HepG2 (cell line): ENCODE data around the gene KRTAP1-5. TPM values are rescaled to one million over a fixed set of nuclear protein-coding genes. Genes with fewer than 3 reads are reported as not detected.
A peak's percentile ranks its signal among the peaks of the same experiment; 100 is the strongest.

ENCODE experiments used
- ARHGAP35 ChIP-seq: sonication (generic); formaldehyde crosslinking; IDR thresholded peaks from 2 replicates; pipeline ENCODE4 v1.9.0; 2022; ENCODE audit warnings: mild to moderate bottlenecking, inconsistent platforms, moderate library complexity, missing genetic modification reagents, borderline replicate concordance
- ARNTL ChIP-seq: sonication (generic); formaldehyde crosslinking; IDR thresholded peaks from 2 replicates; pipeline ENCODE4 v1.4.0; 2020; ENCODE audit warnings: mild to moderate bottlenecking, missing genetic modification reagents
- CEBPB ChIP-seq: IDR thresholded peaks from 2 replicates; pipeline ENCODE4 v1.6.1; 2011; ENCODE audit warnings: low read depth, low read length, improper control_type of control experiment, borderline replicate concordance
- CEBPG ChIP-seq: IDR thresholded peaks from 2 replicates; pipeline ENCODE4 v1.6.1; 2016
- ESRRA ChIP-seq: sonication (generic); formaldehyde crosslinking; IDR thresholded peaks from 2 replicates; pipeline ENCODE4 v1.5.1; 2020; ENCODE audit warnings: mild to moderate bottlenecking, low read depth, missing genetic modification reagents
- FOXP1 ChIP-seq, 2 experiments: fragments of 450-650 bp in 1 of 2; IDR thresholded peaks; 2 replicates each; pipeline ENCODE4 v1.6.1; 2017 to 2018; ENCODE audit warnings: antibody characterized with exemption in 1 of 2
- KDM2A ChIP-seq: sonication (generic); formaldehyde crosslinking; IDR thresholded peaks from 2 replicates; pipeline ENCODE4 v1.4.0; 2020; ENCODE audit warnings: low read depth, missing genetic modification reagents, borderline replicate concordance
- LRRFIP1 ChIP-seq: sonication (generic); formaldehyde crosslinking; conservative IDR thresholded peaks from 2 replicates; pipeline ENCODE4 v1.4.0; 2020; ENCODE audit warnings: missing genetic modification reagents
- MAFG ChIP-seq: sonication (generic); formaldehyde crosslinking; IDR thresholded peaks from 2 replicates; pipeline ENCODE4 v1.5.1; 2020; ENCODE audit warnings: mild to moderate bottlenecking, missing genetic modification reagents
- MZF1 ChIP-seq: sonication (generic); formaldehyde crosslinking; IDR thresholded peaks from 2 replicates; pipeline ENCODE4 v1.8.1; 2023; ENCODE audit warnings: mild to moderate bottlenecking, missing genetic modification reagents, borderline replicate concordance
- RARA ChIP-seq: IDR thresholded peaks from 2 replicates; pipeline ENCODE4 v1.6.1; 2016; ENCODE audit warnings: missing genetic modification reagents, missing compliant biosample characterization
- RBM39 ChIP-seq: fragments of 200-400 bp; formaldehyde crosslinking; IDR thresholded peaks from one replicate; pipeline ENCODE4 v1.6.1; 2018; ENCODE audit warnings: antibody characterized with exemption, mild to moderate bottlenecking, low read depth, low read length; ENCODE audit not compliant: poor library complexity, severe bottlenecking
- RNF2 ChIP-seq: fragments of 450-650 bp; conservative IDR thresholded peaks from 2 replicates; pipeline ENCODE4 v1.6.1; 2016; ENCODE audit warnings: low read depth
- SIX1 ChIP-seq: sonication (generic); formaldehyde crosslinking; IDR thresholded peaks from 2 replicates; pipeline ENCODE4 v1.4.0; 2020; ENCODE audit warnings: missing genetic modification reagents, borderline replicate concordance
- SMC3 ChIP-seq: IDR thresholded peaks from 2 replicates; pipeline ENCODE4 v1.6.1; 2011; ENCODE audit warnings: low read length, improper control_type of control experiment
- TFDP2 ChIP-seq: sonication (generic); formaldehyde crosslinking; IDR thresholded peaks from 2 replicates; pipeline ENCODE4 v1.4.0; 2020; ENCODE audit warnings: missing genetic modification reagents
- TP53 ChIP-seq: sonication (generic); formaldehyde crosslinking; conservative IDR thresholded peaks from 2 replicates; pipeline ENCODE4 v1.4.0; 2020; ENCODE audit warnings: missing genetic modification reagents
- ZBTB1 ChIP-seq: sonication (generic); formaldehyde crosslinking; IDR thresholded peaks from 2 replicates; pipeline ENCODE4 v1.4.0; 2020; ENCODE audit warnings: missing genetic modification reagents, borderline replicate concordance
- ZNF432 ChIP-seq: sonication (generic); formaldehyde crosslinking; IDR thresholded peaks from 2 replicates; pipeline ENCODE4 v1.5.0; 2020; ENCODE audit warnings: missing genetic modification reagents, mild to moderate bottlenecking, borderline replicate concordance
- ZNF550 ChIP-seq: sonication (generic); formaldehyde crosslinking; IDR thresholded peaks from 2 replicates; pipeline ENCODE4 v1.4.0; 2020; ENCODE audit warnings: mild to moderate bottlenecking, missing genetic modification reagents, borderline replicate concordance
- ZNF615 ChIP-seq: sonication (generic); formaldehyde crosslinking; IDR thresholded peaks from 2 replicates; pipeline ENCODE4 v1.5.0; 2020; ENCODE audit warnings: mild to moderate bottlenecking, missing genetic modification reagents, borderline replicate concordance
- ZNF660 ChIP-seq: sonication (generic); formaldehyde crosslinking; IDR thresholded peaks from 2 replicates; pipeline ENCODE4 v1.5.1; 2020; ENCODE audit warnings: mild to moderate bottlenecking, low read depth, missing genetic modification reagents, borderline replicate concordance
- ZNF768 ChIP-seq: sonication (generic); formaldehyde crosslinking; IDR thresholded peaks from 2 replicates; pipeline ENCODE4 v1.4.0; 2020; ENCODE audit warnings: missing genetic modification reagents
- polyA plus RNA-seq, 8 experiments: library from polyadenylated mRNA; depleted of rRNA in 3 of 8; stranded (reverse) in 7 of 8; unstranded in 1 of 8; fragments of >200 nt; fragmentation: Illumina TruSeq in 4 of 8; extraction: Trizol in 4 of 8; gene quantifications; 2 replicates each; pipeline versions ENCODE4 v1.2.1 to v1.2.3, GENCODE V29; 2011 to 2016; ENCODE audit warnings: low read depth in 4 of 8, missing spikeins in 1 of 8, mixed read lengths in 1 of 8; ENCODE audit not compliant: insufficient read depth in 1 of 8
- total RNA-seq, 5 experiments: library from RNA; depleted of rRNA; stranded (reverse); fragments of >200 nt; fragmentation: Illumina TruSeq; extraction: Trizol; gene quantifications; 2 replicates each; pipeline ENCODE4 v1.2.3, GENCODE V29; 2016; ENCODE audit warnings: low read depth in 1 of 5
- TF ChIP-seq, protein P1 (sequence below), 2 experiments: fragments of 450-650 bp in 1 of 2; sonication (generic) in 1 of 2; formaldehyde crosslinking; IDR thresholded peaks; 2 replicates each; pipeline versions ENCODE4 v1.5.0 to v1.8.0; 2020 to 2022; ENCODE audit warnings: mild to moderate bottlenecking in 1 of 2, missing genetic modification reagents in 1 of 2

The KRTAP1-5 gene
- total and polyA plus RNA-seq, 2 of the 13 experiments (the other 11 are each of a cell fraction or from before 2014, with no cell fraction given), result 0.09 TPM; not detected in 1

DNA sequence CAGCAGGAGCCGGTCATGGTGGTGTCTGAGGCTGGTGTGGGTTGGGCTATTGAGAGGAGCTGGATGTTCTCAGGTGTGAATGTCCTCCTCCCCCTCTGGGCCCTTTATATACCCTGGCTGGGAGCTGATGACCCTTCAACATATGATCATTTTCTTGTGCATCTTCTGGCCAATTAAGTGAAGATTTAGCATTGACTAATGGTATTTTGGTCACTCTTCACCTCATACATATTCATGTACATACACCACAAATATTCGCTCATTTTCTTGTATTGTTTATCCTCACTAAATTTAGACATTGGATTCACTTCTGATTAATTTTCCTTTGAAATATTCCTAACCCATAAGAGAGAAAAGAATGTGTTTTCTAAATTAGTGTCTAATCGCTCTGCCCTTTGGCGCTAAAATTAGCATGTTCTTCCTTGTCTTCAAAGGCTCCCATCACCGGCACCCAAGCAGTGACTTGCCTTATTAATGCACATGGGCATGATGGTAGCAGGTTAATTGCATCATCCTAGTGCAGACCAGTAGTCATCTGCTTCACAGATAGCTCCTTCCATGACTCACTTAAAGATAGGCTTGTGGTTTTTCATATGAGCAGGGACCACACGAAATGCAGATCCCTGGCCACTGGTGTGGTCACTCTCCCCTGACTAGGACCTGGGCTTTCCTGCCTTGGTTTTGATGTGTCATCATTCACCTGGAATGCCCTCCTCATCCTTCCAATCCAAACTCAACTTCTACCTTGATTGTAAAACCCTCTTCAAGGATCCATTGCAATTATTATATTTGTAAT, 39.0 kb upstream of the KRTAP1-5 start, which contains the start of gene KRTAP2-4 (continued):
- TF ChIP-seq RARA (CRISPR knock-in tag) (no peak), LRRFIP1 (CRISPR knock-in tag) (no peak), CEBPB (peak; percentile 60), ZNF615 (CRISPR knock-in tag) (no peak), SMC3 (no peak), ZNF768 (CRISPR knock-in tag) (no peak), RBM39 (no peak), MZF1 (CRISPR knock-in tag) (no peak), TFDP2 (no peak), ZNF432 (CRISPR knock-in tag) (no peak), FOXP1 (IDR thresholded peaks at IDR 0.05) (no peak), FOXP1 (CRISPR knock-in tag; IDR thresholded peaks at IDR 0.05) (no peak), TP53 (CRISPR knock-in tag) (no peak), KDM2A (CRISPR knock-in tag) (no peak), ZNF550 (CRISPR knock-in tag) (no peak), SIX1 (no peak), MAFG (no peak), ZBTB1 (no peak), RNF2 (no peak), ARHGAP35 (CRISPR knock-in tag) (no peak), ZNF660 (CRISPR knock-in tag) (no peak), CEBPG (CRISPR knock-in tag) (0 out of 2 replicates have a peak, but pooled peaks have one; percentile 50), ESRRA (CRISPR knock-in tag) (no peak), ARNTL (CRISPR knock-in tag) (no peak)
- TF ChIP-seq, protein P1, sequence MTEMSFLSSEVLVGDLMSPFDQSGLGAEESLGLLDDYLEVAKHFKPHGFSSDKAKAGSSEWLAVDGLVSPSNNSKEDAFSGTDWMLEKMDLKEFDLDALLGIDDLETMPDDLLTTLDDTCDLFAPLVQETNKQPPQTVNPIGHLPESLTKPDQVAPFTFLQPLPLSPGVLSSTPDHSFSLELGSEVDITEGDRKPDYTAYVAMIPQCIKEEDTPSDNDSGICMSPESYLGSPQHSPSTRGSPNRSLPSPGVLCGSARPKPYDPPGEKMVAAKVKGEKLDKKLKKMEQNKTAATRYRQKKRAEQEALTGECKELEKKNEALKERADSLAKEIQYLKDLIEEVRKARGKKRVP (CRISPR knock-in tag; IDR thresholded peaks at IDR 0.05), result peak in 1 of 2 experiments; percentile 61; a peak in 1 of 4 replicates
- TF ChIP-seq, all 625 proteins: peak for 6
